MG63 (cell line): ENCODE measurements around the gene ECE1. TPM values are rescaled to one million over a fixed set of nuclear protein-coding genes. Genes with fewer than 3 reads are reported as not detected.

Experiments
- DNase-seq: peaks from one replicate; pipeline ENCODE4 v3.0.0-alpha.2; 2020
- H3K27me3 ChIP-seq: fragments of 250-450 bp; sonication (Bioruptor Pico); 2 replicates; pipeline ENCODE4 v1.5.1; 2020; ENCODE audit warnings: mild to moderate bottlenecking, moderate library complexity
- H3K36me3 ChIP-seq: fragments of 250-450 bp; sonication (Bioruptor Pico); 2 replicates; pipeline ENCODE4 v1.5.1; 2020; ENCODE audit warnings: mild to moderate bottlenecking, moderate library complexity
- H3K4me3 ChIP-seq: fragments of 250-450 bp; sonication (Bioruptor Pico); 2 replicates; pipeline ENCODE4 v1.5.1; 2020; ENCODE audit warnings: mild to moderate bottlenecking, moderate library complexity
- H3K9me3 ChIP-seq: fragments of 250-450 bp; sonication (Bioruptor Pico); 2 replicates; pipeline ENCODE4 v1.5.1; 2020; ENCODE audit warnings: mild to moderate bottlenecking, moderate library complexity
- total RNA-seq: library from RNA; depleted of rRNA; stranded (reverse); fragments of >200 nt; shearing (Covaris generic); gene quantifications from 2 replicates; pipeline ENCODE4 v1.2.3, GENCODE V29; 2014; ENCODE audit warnings: low replicate concordance

ECE1 gene
- total RNA-seq, 1 experiment from 2014 or later = 10.5 TPM

DNA sequence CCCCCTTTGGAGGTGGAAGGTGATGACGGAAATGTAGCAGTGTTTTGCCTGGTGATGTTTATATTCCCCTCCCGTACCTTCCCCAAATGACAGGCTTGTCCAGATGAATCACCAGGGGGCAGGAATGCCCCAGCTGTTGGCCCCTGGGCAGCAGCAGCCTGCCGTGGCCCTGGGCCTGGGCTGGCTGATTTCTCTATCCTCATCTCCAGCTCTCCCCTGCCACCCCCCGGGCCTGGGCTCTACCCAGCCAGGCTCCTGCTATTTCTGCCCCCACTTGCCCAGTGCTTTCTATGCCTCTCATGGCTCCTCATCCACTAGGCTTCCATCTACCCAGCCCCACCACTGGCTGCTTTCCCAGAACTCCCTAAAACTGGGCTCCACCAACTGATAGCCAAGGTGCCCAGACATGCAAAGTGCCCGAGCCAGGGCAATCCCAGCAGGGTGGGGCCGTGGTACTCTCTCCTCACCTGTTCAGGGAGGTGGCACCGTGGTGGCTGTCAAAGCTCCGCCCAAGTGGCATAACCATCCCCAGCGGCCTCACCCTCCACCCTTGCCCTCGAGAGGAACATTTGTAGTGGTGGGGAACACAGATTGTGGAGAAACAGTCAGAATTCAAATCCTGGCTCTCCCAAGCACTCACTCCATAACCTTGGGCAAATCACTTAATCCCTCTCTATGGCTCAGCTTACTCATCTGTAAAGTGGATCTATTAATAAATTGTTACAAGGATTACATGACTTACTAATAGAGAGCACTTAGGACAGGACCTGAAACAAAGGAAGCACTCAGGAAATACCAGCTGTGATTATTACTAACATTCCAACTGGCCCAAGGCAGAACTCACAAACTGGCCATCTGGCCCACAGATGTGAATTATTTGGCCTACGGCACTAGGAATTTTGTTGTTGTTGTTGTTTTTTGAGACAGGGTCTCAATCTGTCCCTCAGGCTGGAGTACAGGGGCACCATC is 12.8 kb upstream of the ECE1 start:
- H3K4me3 ChIP-seq = no peak overlapping the region
- H3K9me3 ChIP-seq = no peaks in the 10 kb centered on the region
- H3K27me3 ChIP-seq = no peaks in the 10 kb centered on the region
- DNase-seq = peak; percentile 88
- no peaks in the 10 kb centered on the region for H3K36me3 ChIP-seq

DNA sequence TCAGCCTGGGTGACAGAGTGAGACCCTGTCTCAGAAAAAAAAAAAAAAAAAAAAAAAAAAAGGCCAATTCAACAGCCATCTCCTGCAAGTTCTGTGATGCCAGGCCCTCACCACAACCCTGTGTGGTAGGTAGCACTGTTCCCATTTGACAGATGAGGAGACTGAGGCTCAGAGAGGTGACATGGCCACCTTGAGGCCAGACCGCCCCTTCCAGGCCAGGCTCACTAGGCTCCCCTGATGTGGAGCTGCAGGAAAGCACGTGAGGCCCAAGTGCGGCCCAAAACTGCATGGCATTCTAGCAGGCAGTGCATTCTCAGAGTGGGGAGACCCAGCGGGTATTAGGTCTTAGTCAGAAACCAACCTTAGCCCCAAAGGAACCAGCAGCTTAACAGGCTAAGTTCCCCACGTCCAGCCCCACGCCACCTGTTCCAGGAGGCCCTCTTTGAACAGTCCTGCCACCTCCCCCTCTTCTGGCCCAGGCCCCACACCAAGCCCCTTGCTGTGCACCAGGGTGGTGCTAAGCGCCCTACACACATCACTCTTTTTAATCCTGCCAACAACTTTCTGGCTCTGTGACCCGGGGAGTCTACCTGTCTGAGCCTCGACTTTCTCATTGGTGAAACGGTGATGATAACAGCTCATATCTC is 11.7 kb upstream of the ECE1 start:
- DNase-seq = no peak
- Histone ChIP-seq H3K27me3 (no peaks in the 10 kb centered on the region), H3K9me3 (no peaks in the 10 kb centered on the region), H3K4me3 (no peak overlapping the region), H3K36me3 (no peaks in the 10 kb centered on the region)

DNA sequence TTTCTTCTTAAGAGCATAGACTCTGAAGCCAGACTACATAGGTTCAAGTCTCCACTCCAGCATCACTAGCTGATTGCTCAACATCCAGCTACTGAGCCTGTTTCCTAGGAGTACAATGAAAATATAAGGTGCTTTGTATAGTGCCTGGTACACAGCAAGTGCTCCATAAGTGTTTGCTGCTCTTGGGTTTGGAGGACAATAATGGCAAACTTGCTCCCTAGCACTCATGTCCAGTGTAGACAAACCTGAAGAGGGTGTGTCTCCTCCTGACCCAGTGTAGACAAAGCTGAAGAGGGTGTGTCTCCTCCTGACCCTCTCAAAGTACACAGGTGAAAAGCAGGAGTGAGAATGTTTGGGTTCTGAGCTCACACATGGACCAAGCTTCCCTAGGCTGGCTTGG is 10.5 kb upstream of the ECE1 start:
- DNase-seq = no peak

DNA sequence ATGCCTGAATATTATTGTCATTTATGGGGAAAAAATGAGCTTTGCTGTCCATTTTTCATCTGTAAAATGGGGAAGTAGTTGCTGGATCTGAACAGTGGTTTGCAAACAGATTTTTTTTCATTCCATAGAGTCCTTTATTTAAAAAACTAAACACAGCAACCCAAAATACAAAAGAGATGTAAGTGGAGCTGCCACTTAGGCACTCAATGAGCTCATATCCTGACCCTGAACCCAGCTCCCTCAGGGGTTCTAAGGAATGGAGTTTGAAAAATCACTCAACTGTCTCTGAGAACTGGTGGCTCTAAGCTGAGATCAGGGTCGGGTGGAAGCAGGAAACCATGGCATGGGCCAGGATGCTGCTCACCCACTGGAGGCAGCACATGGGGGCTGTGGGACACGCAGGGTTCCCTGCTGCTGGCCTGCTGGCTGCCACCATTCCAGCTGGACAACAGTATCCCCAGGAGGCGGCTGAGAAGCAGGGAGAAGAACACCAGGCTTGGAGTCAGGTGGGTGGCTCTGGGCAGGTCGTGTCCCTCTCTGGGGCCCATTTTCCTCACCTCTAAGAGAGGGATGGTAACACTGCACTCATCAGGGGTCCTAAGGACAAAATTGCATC is 9.6 kb upstream of the ECE1 start:
- no peaks in the 10 kb centered on the region for H3K27me3 ChIP-seq
- no peak for DNase-seq
- H3K9me3 ChIP-seq = no peaks in the 10 kb centered on the region
- no peak overlapping the region for H3K4me3 ChIP-seq
- no peaks in the 10 kb centered on the region for H3K36me3 ChIP-seq

More for the DNA sequence above, 10.5 kb upstream of the ECE1 start:
- Histone ChIP-seq H3K9me3 (no peaks in the 10 kb centered on the region), H3K4me3 (no peak overlapping the region), H3K36me3 (no peaks in the 10 kb centered on the region), H3K27me3 (no peaks in the 10 kb centered on the region)

DNA sequence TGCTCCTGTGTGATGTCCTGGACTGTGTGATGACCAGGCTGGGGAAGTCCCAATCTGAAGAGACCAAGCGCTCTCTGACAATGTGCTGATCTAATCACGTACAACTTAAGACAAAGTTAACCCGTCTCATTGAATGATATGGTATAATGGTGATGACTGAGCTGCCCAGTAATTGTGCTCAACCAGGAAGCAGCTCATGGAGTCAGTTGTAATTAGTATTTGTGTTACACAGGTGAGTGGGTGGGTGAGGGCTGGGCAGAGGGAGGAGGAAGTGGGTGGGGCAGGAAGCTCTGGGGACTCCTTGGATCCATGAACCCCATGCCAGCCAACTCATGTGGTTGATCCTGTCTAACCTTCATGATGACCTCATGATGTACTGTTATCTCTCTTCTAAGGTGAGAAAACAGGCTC is 8.7 kb upstream of the ECE1 start:
- no peak for DNase-seq
- Histone ChIP-seq H3K27me3 (no peaks in the 10 kb centered on the region), H3K9me3 (no peaks in the 10 kb centered on the region), H3K4me3 (no peak overlapping the region), H3K36me3 (no peaks in the 10 kb centered on the region)

DNA sequence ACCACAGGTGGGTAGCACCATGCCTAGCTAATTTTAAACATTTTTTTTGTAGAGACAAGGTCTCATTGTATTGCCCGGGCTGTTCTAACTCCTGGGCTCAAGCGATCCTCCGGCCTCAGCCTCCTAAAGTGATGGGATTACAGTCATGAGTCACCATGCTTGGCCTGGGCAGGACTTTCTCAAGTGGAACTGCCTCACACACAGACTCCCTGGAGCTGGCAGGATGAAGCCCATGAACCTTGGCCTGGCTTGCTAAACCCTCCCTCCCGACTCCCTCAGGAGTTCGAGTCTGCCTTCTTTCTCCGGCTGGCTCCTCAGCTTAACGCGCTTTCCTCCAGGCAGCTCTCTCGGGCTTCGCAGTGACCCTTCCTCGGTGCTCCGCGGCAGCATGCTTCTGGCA is 7.7 kb upstream of the ECE1 start:
- Histone ChIP-seq H3K4me3 (no peak overlapping the region), H3K9me3 (no peaks in the 10 kb centered on the region), H3K36me3 (no peaks in the 10 kb centered on the region), H3K27me3 (no peaks in the 10 kb centered on the region)
- DNase-seq = peak; percentile 87

DNA sequence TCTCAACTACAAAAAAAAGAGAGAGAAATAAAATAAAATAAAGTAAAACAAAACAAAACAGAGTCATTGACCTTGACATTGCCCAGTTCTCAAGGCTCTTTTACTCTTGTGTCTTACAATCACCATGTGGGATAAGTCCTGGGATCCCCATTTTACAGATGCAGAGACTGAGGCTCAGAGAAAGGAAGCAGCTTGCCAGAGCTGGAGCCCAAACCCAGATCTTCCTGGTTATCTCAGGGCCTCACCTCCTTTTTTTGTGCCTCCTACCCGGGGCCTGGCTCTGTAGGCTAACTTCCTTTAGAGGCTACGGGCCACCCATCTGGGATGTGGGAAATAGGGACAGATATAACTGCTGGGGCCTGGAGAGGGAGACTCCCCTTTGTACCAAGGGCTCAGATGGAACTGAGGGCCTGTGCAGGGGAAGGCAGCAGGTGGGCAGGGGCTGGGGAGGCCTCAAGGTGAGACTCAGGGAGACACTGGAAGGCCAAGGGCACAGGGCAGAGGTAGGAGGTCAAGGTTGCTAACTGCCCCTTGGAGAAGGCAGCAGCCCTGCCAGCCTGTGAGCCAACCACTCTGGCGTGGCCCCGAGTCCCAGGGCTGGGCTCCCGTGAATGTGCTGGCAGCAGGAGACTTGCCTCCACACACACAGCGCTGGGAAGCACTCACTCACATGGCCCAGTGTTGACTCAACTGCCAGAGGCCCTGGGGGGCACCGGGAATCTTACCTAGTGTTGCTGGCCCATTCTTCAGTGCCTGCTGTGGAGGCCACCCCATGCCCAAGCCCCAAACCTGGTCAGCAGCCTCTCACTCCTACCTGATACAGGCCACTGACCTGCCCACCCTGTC is 6.5 kb upstream of the ECE1 start:
- Histone ChIP-seq H3K9me3 (no peaks in the 10 kb centered on the region), H3K36me3 (no peaks in the 10 kb centered on the region), H3K27me3 (no peaks in the 10 kb centered on the region), H3K4me3 (no peak overlapping the region)
- DNase-seq = peak; percentile 31

DNA sequence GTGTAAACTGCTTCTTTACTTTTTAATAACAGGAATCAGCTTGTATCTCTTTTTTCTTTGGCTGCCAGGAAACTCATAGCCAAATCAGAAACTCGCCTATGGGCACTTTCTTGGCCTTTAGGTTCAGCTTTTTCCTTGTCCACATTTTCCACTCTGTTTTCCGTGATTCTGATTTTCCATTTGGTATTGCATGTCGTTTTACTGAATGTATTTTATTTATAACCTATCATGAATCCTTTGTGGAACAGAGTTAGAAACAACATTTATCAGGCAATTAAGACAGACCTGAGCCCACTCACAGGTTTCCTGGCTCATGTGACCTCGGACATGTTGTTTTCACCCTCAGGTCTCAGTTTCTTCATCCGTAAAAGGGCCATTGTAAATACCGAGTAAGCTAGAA is 5.3 kb upstream of the ECE1 start:
- H3K36me3 ChIP-seq = no peaks in the 10 kb centered on the region
- no peaks in the 10 kb centered on the region for H3K27me3 ChIP-seq
- H3K4me3 ChIP-seq = no peak overlapping the region
- DNase-seq = no peak
- no peaks in the 10 kb centered on the region for H3K9me3 ChIP-seq

DNA sequence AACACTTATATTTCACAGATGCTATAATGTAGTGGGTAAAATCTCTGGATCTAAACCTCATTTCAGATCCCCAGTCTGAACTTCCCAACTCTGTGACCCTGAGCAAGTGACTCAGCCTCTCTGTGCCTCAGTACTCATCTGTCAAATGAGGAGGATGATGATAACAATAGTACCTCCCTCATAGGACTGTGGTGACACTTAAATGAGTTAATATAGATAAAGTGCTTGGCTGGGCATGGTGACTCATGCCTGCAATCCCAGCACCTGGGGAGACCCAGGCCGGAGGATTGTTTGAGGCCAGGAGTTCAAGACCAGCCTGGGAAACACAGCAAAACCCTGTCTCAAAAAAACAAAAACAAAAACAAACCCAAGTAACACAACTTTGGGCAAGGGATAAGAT is 4.7 kb upstream of the ECE1 start:
- Histone ChIP-seq H3K36me3 (no peaks in the 10 kb centered on the region), H3K9me3 (no peaks in the 10 kb centered on the region), H3K27me3 (no peaks in the 10 kb centered on the region), H3K4me3 (no peak overlapping the region)
- no peak for DNase-seq

DNA sequence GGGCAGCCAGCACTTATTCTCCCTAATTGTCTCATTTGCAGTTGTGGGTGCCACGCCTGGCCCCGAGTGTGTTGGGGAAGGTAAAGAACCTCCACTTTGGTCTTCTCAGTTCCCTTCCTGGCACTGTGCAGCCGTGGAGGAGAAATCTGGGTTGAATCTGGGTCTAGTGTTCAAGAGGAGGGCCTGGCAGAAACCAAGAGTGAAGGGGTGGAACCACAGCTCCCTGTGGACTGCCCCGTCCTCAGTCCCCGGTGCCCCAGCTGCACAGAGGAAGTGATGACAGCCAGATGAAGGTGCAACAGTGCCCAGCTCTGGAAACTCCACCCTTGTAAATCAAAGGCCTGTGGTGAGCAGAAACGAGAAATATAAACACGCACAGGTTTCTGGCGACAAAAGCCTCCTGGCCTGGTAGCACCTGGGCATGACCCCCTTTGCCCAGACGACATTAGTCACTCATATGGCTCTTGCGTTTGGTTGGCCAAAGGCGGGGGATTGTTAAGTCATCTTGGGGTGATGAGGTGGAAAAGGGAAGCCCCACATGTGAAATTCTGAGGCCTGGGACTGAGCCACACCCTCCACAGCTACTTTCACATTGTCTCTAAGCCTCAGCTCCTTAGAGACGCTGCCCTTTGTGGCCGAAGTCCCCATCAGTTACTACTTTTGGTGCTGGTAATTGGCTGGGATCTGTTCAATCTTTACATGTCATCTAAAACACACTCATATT is 4.2 kb upstream of the ECE1 start:
- Histone ChIP-seq H3K9me3 (no peaks in the 10 kb centered on the region), H3K27me3 (no peaks in the 10 kb centered on the region), H3K4me3 (no peak overlapping the region), H3K36me3 (no peaks in the 10 kb centered on the region)
- DNase-seq = no peak

DNA sequence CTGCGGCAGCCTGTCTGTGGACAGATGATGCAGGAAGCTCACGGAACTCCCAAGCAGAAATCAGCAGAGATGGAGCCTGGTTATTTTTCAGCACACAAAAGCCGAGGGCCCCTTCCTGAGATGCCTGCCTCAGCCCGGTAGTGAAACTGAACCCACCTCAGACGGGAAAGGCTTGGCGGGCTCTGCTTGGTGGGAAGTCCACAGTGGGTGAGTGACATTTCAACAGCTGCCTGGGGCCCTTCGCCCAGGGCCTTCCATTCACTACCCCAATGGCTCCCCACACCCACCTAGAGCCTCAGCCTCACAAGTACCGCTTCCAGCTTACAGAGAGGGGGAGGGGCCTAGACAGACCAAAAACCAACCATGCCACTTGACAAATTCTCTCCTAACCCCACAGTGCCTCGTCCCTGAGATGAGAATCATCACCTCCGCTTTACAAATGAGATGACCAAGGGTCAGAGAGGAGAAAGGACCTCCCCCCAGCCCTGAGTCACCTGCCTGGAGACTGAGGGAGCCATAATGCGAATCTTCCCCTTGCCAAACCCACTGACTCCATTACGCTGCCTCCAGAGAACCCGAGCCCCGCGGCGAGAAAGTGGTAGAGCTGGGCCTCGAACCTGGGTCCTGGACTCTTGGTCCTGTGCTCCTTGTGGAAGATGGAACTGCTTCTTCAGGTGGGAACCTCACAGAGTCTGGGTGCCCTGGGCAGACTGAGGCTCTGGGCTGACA is 3.4 kb upstream of the ECE1 start:
- DNase-seq = no peak
- H3K36me3 ChIP-seq = no peaks in the 10 kb centered on the region
- H3K4me3 ChIP-seq = no peak overlapping the region
- H3K9me3 ChIP-seq = no peaks in the 10 kb centered on the region
- H3K27me3 ChIP-seq = no peaks in the 10 kb centered on the region

DNA sequence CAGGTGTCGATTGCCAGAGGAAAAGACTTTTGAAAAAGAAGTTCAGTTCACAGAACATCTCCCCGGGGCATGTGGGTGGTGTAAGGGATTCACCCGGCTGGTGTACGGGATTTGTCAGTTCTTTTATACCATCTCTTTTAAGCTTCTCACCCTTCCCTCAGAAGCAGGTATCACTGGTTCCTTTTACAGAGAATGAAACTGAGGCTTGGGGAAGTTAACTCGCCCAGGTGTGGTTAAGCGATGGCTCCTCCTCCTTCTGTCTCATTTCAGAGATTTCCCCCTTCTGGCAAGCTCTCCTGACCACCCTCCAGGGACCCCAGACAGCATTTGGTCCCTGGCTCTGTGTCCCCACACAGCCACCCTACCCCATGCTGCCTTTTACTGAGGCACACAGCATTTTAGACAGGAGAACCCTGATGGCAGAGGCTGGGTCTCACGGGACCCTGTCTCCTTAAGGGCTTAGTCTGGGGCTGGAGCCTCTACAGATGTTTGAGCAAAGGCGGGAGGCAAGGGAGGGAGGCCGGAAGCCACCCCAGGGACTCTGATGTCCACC is 2.8 kb upstream of the ECE1 start:
- Histone ChIP-seq H3K9me3 (no peaks in the 10 kb centered on the region), H3K27me3 (no peaks in the 10 kb centered on the region), H3K4me3 (no peak overlapping the region), H3K36me3 (no peaks in the 10 kb centered on the region)
- no peak for DNase-seq

DNA sequence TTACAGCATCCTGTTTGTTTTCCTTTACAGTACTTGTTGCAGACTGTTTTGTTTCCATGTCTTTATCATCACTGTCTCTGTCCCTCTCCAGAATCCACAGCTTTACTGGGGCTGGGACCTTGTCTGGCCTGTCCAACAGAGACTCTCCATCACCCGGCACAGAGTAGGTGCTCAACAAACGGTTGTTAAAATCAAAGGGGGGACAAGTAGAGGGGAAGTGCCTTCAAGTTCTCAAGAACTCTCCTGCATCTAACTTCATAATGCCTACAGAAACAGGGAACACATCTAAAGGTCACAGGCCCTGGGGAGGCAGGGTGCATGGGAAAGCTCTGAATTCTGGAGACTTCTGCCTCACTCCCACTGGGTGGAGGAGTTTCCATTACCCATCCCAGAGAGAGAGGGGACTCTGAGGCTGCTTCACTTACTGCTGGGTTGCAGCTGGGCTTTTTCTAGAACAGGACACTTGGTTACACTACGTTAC is 2.3 kb upstream of the ECE1 start:
- Histone ChIP-seq H3K4me3 (no peak overlapping the region), H3K36me3 (no peaks in the 10 kb centered on the region), H3K27me3 (no peaks in the 10 kb centered on the region), H3K9me3 (no peaks in the 10 kb centered on the region)
- DNase-seq = no peak

DNA sequence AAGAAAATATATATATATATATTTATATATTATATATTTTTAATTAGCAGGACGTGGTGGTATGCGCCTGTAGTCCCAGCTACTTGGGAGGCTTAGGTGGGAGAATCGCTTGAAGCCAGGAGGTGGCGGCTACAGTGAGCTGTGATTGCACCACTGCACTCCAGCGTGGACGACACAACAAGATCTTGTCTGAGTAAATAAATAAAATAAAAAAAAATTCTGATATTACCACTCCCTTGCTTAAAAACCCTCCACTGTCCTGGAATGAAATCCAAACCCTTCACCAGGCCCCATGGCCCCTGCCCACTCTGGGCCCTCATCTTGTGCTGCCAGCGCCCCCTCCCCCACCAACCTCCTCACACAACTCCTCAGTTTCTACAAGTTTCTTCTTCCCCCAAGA is 1.7 kb upstream of the ECE1 start:
- H3K4me3 ChIP-seq = no peak overlapping the region
- no peaks in the 10 kb centered on the region for H3K27me3 ChIP-seq
- H3K36me3 ChIP-seq = no peaks in the 10 kb centered on the region
- no peaks in the 10 kb centered on the region for H3K9me3 ChIP-seq
- DNase-seq = no peak

DNA sequence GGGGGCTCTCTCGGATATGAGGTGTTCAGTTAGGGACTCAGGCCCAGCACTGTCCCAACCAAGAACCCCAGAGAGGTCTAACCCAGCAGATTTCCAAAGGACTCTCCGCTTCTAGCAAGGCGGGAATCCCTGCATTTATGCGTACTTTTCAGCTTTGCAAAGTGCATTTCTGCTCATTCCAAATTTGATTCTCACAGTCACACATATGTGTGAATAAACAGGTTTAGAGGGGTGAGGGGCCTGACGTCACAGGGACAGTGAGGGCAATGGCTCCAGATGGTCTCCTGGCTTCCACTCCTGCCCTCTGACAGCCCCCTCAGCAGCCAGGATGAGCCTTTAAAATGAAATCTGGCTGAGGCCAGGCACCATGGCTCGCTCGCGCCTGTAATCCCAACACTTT is 921 bp upstream of the ECE1 start:
- Histone ChIP-seq H3K27me3 (no peaks in the 10 kb centered on the region), H3K4me3 (no peak overlapping the region), H3K9me3 (no peaks in the 10 kb centered on the region), H3K36me3 (no peaks in the 10 kb centered on the region)
- no peak for DNase-seq
